ENCODE measurements around the gene MRPL24. TPM values are rescaled to one million over a fixed set of nuclear protein-coding genes. Genes with fewer than 3 reads are reported as not detected.
"Not testable (repeated sequence)": the region's sequence is repeated elsewhere in the genome, so short reads cannot be mapped to it uniquely, and the experiment has no call there.

The MRPL24 gene
- total RNA-seq, 1 experiment from 2014 or later = 85.3 TPM

- H3K27ac ChIP-seq = no peak overlapping the region
- CTCF ChIA-PET = no interaction called here
- H3K27me3 ChIP-seq (ENCODE audit: insufficient read depth, low read depth) = no peaks in the 10 kb centered on the region
- peaks cover 14% of the 10 kb centered on the region for H3F3A ChIP-seq (ENCODE audit: insufficient read depth, low read depth)
- no TSS peak for BruUV-seq (replicated peaks)
- H3K4me1 ChIP-seq (replicated peaks; ENCODE audit: insufficient read depth) = peaks cover 3% of the 10 kb centered on the region
- TF ChIP-seq, protein P1, sequence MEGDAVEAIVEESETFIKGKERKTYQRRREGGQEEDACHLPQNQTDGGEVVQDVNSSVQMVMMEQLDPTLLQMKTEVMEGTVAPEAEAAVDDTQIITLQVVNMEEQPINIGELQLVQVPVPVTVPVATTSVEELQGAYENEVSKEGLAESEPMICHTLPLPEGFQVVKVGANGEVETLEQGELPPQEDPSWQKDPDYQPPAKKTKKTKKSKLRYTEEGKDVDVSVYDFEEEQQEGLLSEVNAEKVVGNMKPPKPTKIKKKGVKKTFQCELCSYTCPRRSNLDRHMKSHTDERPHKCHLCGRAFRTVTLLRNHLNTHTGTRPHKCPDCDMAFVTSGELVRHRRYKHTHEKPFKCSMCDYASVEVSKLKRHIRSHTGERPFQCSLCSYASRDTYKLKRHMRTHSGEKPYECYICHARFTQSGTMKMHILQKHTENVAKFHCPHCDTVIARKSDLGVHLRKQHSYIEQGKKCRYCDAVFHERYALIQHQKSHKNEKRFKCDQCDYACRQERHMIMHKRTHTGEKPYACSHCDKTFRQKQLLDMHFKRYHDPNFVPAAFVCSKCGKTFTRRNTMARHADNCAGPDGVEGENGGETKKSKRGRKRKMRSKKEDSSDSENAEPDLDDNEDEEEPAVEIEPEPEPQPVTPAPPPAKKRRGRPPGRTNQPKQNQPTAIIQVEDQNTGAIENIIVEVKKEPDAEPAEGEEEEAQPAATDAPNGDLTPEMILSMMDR (conservative IDR thresholded peaks at IDR 0.05) = no peak
- no peak for TF ChIP-seq EZH2 (IDR thresholded peaks at IDR 0.05; ENCODE audit: low read depth)
- intact Hi-C loops (cut with micrococcal nuclease; ENCODE audit: unreplicated experiment) = no loop called here
- no peak overlapping the region for H3K4me3 ChIP-seq
- H3K9me3 ChIP-seq (ENCODE audit: insufficient read depth, low read depth) = no peaks in the 10 kb centered on the region
- peaks cover 3% of the 10 kb centered on the region; the same call in 1 of the 2 replicates for H3K79me2 ChIP-seq (ENCODE audit: low read depth)
- no peak for DNase-seq
- no peaks in the 10 kb centered on the region for H3K9me2 ChIP-seq (ENCODE audit: insufficient read depth)
- H4K20me1 ChIP-seq (ENCODE audit: insufficient read depth) = no peaks in the 10 kb centered on the region
- no peak overlapping the region for H2AFZ ChIP-seq
- H3K36me3 ChIP-seq (ENCODE audit: low read depth) = no peaks in the 10 kb centered on the region
- H3K4me2 ChIP-seq = no peak overlapping the region
- POLR2A ChIA-PET (ENCODE audit: unreplicated experiment) = no interaction called here
These were observed 19.9 kb upstream of the MRPL24 start for GRCh38 chr1:156760796-156761104.

GRCh38 chr1:156760092-156760795 lies 19.4 kb upstream of the MRPL24 start:
- Histone ChIP-seq H3K9me3 (ENCODE audit: insufficient read depth, low read depth) (no peaks in the 10 kb centered on the region), H3K79me2 (ENCODE audit: low read depth) (no peaks in the 10 kb centered on the region; the same call in 1 of the 2 replicates), H3K36me3 (ENCODE audit: low read depth) (no peaks in the 10 kb centered on the region), H3K27me3 (ENCODE audit: insufficient read depth, low read depth) (no peaks in the 10 kb centered on the region), H3K4me3 (no peak overlapping the region), H3K9me2 (ENCODE audit: insufficient read depth) (no peaks in the 10 kb centered on the region), H3K4me2 (no peak overlapping the region), H3K27ac (no peak overlapping the region), H3F3A (ENCODE audit: insufficient read depth, low read depth) (peaks cover 10% of the 10 kb centered on the region), H2AFZ (no peak overlapping the region), H3K4me1 (replicated peaks; ENCODE audit: insufficient read depth) (no peaks in the 10 kb centered on the region), H4K20me1 (ENCODE audit: insufficient read depth) (no peaks in the 10 kb centered on the region)
- no TSS peak for BruUV-seq (replicated peaks)
- ChIA-PET CTCF (no interaction called here), POLR2A (ENCODE audit: unreplicated experiment) (no interaction called here)
- TF ChIP-seq, protein P1 (conservative IDR thresholded peaks at IDR 0.05) = no peak
- no peak for TF ChIP-seq EZH2 (IDR thresholded peaks at IDR 0.05; ENCODE audit: low read depth)
- DNase-seq = no peak
- intact Hi-C loops (cut with micrococcal nuclease; ENCODE audit: unreplicated experiment) = no loop called here

DNA sequence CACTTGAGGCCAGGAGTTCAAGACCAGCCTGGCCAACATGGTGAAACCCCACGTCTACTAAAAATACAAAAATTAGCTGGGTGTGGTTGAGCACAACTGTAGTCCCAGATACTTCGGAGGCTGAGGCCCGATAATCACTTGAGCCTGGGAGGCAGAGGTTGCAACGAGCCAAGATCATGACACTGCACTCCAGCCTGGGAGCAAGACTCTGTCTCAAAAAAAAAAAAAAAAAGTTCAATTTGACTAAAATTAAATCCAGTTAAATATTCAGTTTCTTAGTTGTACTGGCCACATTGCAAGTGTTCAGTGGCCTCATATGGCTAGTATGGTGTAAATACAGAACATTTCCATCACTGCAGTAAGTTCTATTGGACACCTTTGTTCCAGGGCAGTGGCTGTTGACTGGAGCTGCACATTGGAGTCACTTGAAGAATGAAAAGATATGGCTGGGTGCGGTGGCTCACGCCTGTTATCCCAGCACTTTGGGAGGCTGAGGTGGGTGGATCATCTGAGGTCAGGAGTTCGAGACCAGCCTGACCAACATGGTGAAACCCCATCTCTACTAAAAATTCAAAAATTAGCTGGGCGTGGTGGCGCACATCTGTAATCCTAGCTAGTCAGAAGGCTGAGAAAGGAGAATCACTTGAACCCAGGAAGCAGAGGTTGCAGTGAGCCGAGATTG lies 16.8 kb upstream of the MRPL24 start:
- BruUV-seq (replicated peaks); H3K4me2 ChIP-seq; POLR2A ChIA-PET (ENCODE audit: unreplicated experiment); CTCF ChIA-PET; H3K36me3 ChIP-seq (ENCODE audit: low read depth); intact Hi-C loops (cut with micrococcal nuclease; ENCODE audit: unreplicated experiment); H3K27me3 ChIP-seq (ENCODE audit: insufficient read depth, low read depth); DNase-seq; H3K9me3 ChIP-seq (ENCODE audit: insufficient read depth, low read depth); H3K9me2 ChIP-seq (ENCODE audit: insufficient read depth); H3K27ac ChIP-seq; H2AFZ ChIP-seq; H3K4me3 ChIP-seq; H4K20me1 ChIP-seq (ENCODE audit: insufficient read depth); H3K4me1 ChIP-seq (replicated peaks; ENCODE audit: insufficient read depth): not testable (repeated sequence)
- H3K79me2 ChIP-seq (ENCODE audit: low read depth) = peaks cover 17% of the 10 kb centered on the region
- peaks cover 19% of the 10 kb centered on the region; the same call in 1 of the 2 replicates for H3F3A ChIP-seq (ENCODE audit: insufficient read depth, low read depth)

All from PC-9 (cell line).